ENCODE data around the gene METRN.
"Not testable (repeated sequence)": the region's sequence is repeated elsewhere in the genome, so short reads cannot be mapped to it uniquely, and the experiment has no call there.

The METRN gene

GRCh38 chr16:689175-689897 lies 25.6 kb upstream of the METRN start:
- FAIRE-seq (no peak), DNase-seq (ENCODE audit: insufficient read length, low spot score) (no peak)

GRCh38 chr16:691242-691641 lies 23.7 kb upstream of the METRN start:
- FAIRE-seq; DNase-seq (ENCODE audit: insufficient read length, low spot score): not testable (repeated sequence)

- no peak for FAIRE-seq
Observed at GRCh38 chr16:692356-693108, 22.4 kb upstream of the METRN start.

GRCh38 chr16:693364-693763 lies 21.6 kb upstream of the METRN start:
- DNase-seq (ENCODE audit: insufficient read length, low spot score) (no peak), FAIRE-seq (no peak)

More at GRCh38 chr16:692356-693108, 22.4 kb upstream of the METRN start:
- DNase-seq (ENCODE audit: insufficient read length, low spot score), result no peak

GRCh38 chr16:693766-694165 lies 21.2 kb upstream of the METRN start:
- DNase-seq (ENCODE audit: insufficient read length, low spot score) (no peak), FAIRE-seq (no peak)

GRCh38 chr16:694187-694862 lies 20.6 kb upstream of the METRN start:
- no peak for FAIRE-seq
- no peak for DNase-seq (ENCODE audit: insufficient read length, low spot score)

- no peak for FAIRE-seq
- no peak for DNase-seq (ENCODE audit: insufficient read length, low spot score)
Observed at GRCh38 chr16:694863-695354, 20.0 kb upstream of the METRN start.

- peak; percentile 13 for FAIRE-seq
- DNase-seq (ENCODE audit: insufficient read length, low spot score), result no peak
Observed at GRCh38 chr16:695355-696089, 19.4 kb upstream of the METRN start.

GRCh38 chr16:698911-699671 lies 15.8 kb upstream of the METRN start:
- no peak for DNase-seq (ENCODE audit: insufficient read length, low spot score)
- FAIRE-seq, result no peak

- FAIRE-seq (no peak), DNase-seq (ENCODE audit: insufficient read length, low spot score) (no peak)
Observed at GRCh38 chr16:700684-701584, 14.0 kb upstream of the METRN start.

GRCh38 chr16:702341-702740 lies 12.6 kb upstream of the METRN start:
- DNase-seq (ENCODE audit: insufficient read length, low spot score) (no peak), FAIRE-seq (no peak)

GRCh38 chr16:703406-703805 lies 11.5 kb upstream of the METRN start:
- DNase-seq (ENCODE audit: insufficient read length, low spot score) (no peak), FAIRE-seq (no peak)

GRCh38 chr16:704047-704446 lies 10.9 kb upstream of the METRN start:
- FAIRE-seq, result no peak

GRCh38 chr16:704552-705380 lies 10.2 kb upstream of the METRN start:
- FAIRE-seq (no peak), DNase-seq (ENCODE audit: insufficient read length, low spot score) (no peak)

More at GRCh38 chr16:704047-704446, 10.9 kb upstream of the METRN start:
- no peak for DNase-seq (ENCODE audit: insufficient read length, low spot score)

GRCh38 chr16:705431-706188 lies 9.3 kb upstream of the METRN start, which contains the start of gene FBXL16:
TSS of gene FBXL16 (minus strand) at chr16:705801. CDS start at chr16:697405, 8,396 bp downstream.
- DNase-seq (ENCODE audit: insufficient read length, low spot score), result peak; percentile 71
- peak; percentile 72 for FAIRE-seq

- FAIRE-seq (no peak), DNase-seq (ENCODE audit: insufficient read length, low spot score) (no peak)
Observed at GRCh38 chr16:706189-707061, 8.5 kb upstream of the METRN start.
